Measurements from ENCODE around the gene NHLRC4. TPM values are rescaled to one million over a fixed set of nuclear protein-coding genes. Genes with fewer than 3 reads are reported as not detected.

NHLRC4 gene
- total and polyA plus RNA-seq, 2 donors (not counting 1 experiment from before 2014, with no cell fraction given), result 0.66 to 3.3 TPM

DNA sequence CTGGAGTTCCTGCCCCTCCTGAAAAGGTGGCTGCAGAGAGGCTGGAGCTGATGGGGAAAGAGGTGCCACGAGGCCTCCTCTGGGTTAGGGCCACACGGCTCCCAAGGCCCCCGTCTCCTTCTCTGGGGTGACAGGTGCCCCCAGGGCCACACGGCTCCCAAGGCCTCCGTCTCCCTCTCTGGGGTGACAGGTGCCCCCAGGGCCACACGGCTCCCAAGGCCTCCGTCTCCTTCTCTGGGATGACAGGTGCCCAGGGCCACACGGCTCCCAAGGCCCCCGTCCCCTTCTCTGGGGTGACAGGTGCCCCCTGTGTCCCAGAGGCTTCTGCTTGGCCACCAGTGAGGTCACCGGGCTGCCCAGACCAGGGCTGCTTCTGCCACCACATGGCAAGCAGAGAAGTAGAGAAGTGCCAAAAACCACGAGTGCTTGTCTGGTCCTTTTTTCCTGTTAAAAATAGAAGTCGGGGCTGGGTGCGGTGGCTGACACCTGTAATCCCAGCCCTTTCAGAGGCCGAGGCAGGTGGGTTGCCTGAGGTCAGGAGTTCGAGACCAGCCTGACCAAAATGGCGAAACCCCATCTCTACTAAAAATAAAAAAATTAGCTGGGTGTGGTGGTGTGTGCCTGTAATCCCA lies 35.2 kb upstream of the NHLRC4 start:
- TF ChIP-seq, protein P1, sequence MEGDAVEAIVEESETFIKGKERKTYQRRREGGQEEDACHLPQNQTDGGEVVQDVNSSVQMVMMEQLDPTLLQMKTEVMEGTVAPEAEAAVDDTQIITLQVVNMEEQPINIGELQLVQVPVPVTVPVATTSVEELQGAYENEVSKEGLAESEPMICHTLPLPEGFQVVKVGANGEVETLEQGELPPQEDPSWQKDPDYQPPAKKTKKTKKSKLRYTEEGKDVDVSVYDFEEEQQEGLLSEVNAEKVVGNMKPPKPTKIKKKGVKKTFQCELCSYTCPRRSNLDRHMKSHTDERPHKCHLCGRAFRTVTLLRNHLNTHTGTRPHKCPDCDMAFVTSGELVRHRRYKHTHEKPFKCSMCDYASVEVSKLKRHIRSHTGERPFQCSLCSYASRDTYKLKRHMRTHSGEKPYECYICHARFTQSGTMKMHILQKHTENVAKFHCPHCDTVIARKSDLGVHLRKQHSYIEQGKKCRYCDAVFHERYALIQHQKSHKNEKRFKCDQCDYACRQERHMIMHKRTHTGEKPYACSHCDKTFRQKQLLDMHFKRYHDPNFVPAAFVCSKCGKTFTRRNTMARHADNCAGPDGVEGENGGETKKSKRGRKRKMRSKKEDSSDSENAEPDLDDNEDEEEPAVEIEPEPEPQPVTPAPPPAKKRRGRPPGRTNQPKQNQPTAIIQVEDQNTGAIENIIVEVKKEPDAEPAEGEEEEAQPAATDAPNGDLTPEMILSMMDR (conservative IDR thresholded peaks at IDR 0.05 in 1 of 2, IDR thresholded peaks at IDR 0.05 in 1 of 2; ENCODE audit: low read depth in 1 of 2, low read length in 2 of 2), result no peak
- no peak for TF ChIP-seq EZH2 (IDR thresholded peaks at IDR 0.05; ENCODE audit: low read length, missing control alignments)
- no peak for DNase-seq (ENCODE audit: low read depth in 2 of 2)
- Histone ChIP-seq H3K4me2 (ENCODE audit: extremely low read depth, insufficient read depth, low read length) (no peak overlapping the region), H2AFZ (ENCODE audit: low read length) (no peak overlapping the region), H3K36me3 (ENCODE audit: control insufficient read depth, insufficient read depth, low read length) (peaks cover 8% of the 10 kb centered on the region), H3K27ac (ENCODE audit: insufficient read depth, low read length) (no peak overlapping the region), H4K20me1 (ENCODE audit: control insufficient read depth, extremely low read depth, insufficient read depth, low read length) (no peaks in the 10 kb centered on the region), H3K27me3 (ENCODE audit: control insufficient read depth, insufficient read depth, low read length) (no peaks in the 10 kb centered on the region), H3K9me3 (ENCODE audit: control insufficient read depth, insufficient read depth, low read depth, low read length) (no peaks in the 10 kb centered on the region), H3K79me2 (ENCODE audit: control insufficient read depth, insufficient read depth, low read length) (peaks cover 76% of the 10 kb centered on the region), H3K4me3 (replicated peaks in 1 of 4; ENCODE audit: control extremely low read depth in 1 of 4, insufficient read depth in 1 of 4, low read depth in 3 of 4, low read length in 4 of 4) (no peak overlapping the region), H3K9ac (ENCODE audit: insufficient read depth, low read length) (no peak overlapping the region), H3K4me1 (ENCODE audit: control insufficient read depth, extremely low read depth, insufficient read depth, low read length) (no peaks in the 10 kb centered on the region)

DNA sequence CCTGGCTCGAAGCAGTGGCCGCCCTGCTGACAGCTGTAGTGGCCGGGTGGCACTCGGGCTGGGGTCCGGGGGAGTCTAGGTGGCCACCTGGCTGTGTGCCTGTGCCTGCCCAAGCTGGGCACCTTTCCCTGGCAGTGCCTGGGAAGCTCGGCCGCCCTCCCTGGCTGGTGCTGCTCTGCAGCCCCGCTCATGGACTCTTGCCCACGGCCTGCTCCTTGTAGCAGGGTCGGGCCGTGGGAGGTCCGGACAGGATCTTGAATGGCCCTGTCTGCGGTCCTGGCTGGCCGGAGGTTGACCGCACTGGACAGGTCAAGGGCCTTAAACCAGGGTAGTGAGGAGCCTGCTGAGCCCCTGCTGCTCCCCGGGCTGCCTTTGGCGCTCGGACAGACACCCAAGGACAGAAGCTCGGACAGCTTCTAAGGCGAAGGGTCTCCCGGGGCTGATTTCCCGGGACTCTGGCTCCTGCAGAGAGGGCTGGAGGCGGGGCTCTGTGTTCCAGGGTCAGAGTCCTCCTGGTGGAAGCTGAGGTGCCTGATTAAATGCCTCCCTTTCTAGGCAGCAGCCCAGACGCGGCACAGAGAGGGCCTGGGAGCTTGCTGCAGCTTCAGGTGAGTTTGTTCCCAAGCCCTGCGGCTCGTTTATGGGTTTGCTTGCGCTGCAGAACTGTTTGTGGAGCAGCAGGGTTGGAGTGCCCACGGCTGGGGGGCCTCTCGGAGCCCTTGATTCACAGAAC lies 33.2 kb upstream of the NHLRC4 start:
- Histone ChIP-seq H3K27ac (ENCODE audit: insufficient read depth, low read length) (no peak overlapping the region), H3K9ac (ENCODE audit: insufficient read depth, low read length) (no peak overlapping the region), H3K4me3 (replicated peaks in 1 of 4; ENCODE audit: control extremely low read depth in 1 of 4, insufficient read depth in 1 of 4, low read depth in 3 of 4, low read length in 4 of 4) (no peak overlapping the region), H3K79me2 (ENCODE audit: control insufficient read depth, insufficient read depth, low read length) (peaks cover 85% of the 10 kb centered on the region), H3K27me3 (ENCODE audit: control insufficient read depth, insufficient read depth, low read length) (no peaks in the 10 kb centered on the region), H3K4me1 (ENCODE audit: control insufficient read depth, extremely low read depth, insufficient read depth, low read length) (no peaks in the 10 kb centered on the region), H3K9me3 (ENCODE audit: control insufficient read depth, insufficient read depth, low read depth, low read length) (no peaks in the 10 kb centered on the region), H2AFZ (ENCODE audit: low read length) (no peak overlapping the region), H4K20me1 (ENCODE audit: control insufficient read depth, extremely low read depth, insufficient read depth, low read length) (no peaks in the 10 kb centered on the region), H3K36me3 (ENCODE audit: control insufficient read depth, insufficient read depth, low read length) (peaks cover 19% of the 10 kb centered on the region), H3K4me2 (ENCODE audit: extremely low read depth, insufficient read depth, low read length) (no peak overlapping the region)
- DNase-seq (ENCODE audit: low read depth in 2 of 2), result no peak
- TF ChIP-seq EZH2 (IDR thresholded peaks at IDR 0.05; ENCODE audit: low read length, missing control alignments), result no peak

GRCh38 chr16:534135-534534 lies 32.7 kb upstream of the NHLRC4 start:
- Histone ChIP-seq H4K20me1 (ENCODE audit: control insufficient read depth, extremely low read depth, insufficient read depth, low read length) (no peaks in the 10 kb centered on the region), H3K36me3 (ENCODE audit: control insufficient read depth, insufficient read depth, low read length) (peaks cover 19% of the 10 kb centered on the region)

More at GRCh38 chr16:534135-534534, 32.7 kb upstream of the NHLRC4 start:
- H3K79me2 ChIP-seq (ENCODE audit: control insufficient read depth, insufficient read depth, low read length), result peaks cover 84% of the 10 kb centered on the region
- no peak for DNase-seq (ENCODE audit: low read depth in 2 of 2)
- no peaks in the 10 kb centered on the region for H3K27me3 ChIP-seq (ENCODE audit: control insufficient read depth, insufficient read depth, low read length)
- H3K9ac ChIP-seq (ENCODE audit: insufficient read depth, low read length), result no peak overlapping the region
- H3K9me3 ChIP-seq (ENCODE audit: control insufficient read depth, insufficient read depth, low read depth, low read length), result no peaks in the 10 kb centered on the region
- H3K27ac ChIP-seq (ENCODE audit: insufficient read depth, low read length), result no peak overlapping the region
- no peak overlapping the region for H3K4me2 ChIP-seq (ENCODE audit: extremely low read depth, insufficient read depth, low read length)
- TF ChIP-seq, protein P1 (conservative IDR thresholded peaks at IDR 0.05 in 1 of 2, IDR thresholded peaks at IDR 0.05 in 1 of 2; ENCODE audit: low read depth in 1 of 2, low read length in 2 of 2), result no peak
- no peak for TF ChIP-seq EZH2 (IDR thresholded peaks at IDR 0.05; ENCODE audit: low read length, missing control alignments)
- H3K4me1 ChIP-seq (ENCODE audit: control insufficient read depth, extremely low read depth, insufficient read depth, low read length), result peaks cover 1% of the 10 kb centered on the region
- no peak overlapping the region for H3K4me3 ChIP-seq (replicated peaks in 1 of 4; ENCODE audit: control extremely low read depth in 1 of 4, insufficient read depth in 1 of 4, low read depth in 3 of 4, low read length in 4 of 4)
- H2AFZ ChIP-seq (ENCODE audit: low read length), result no peak overlapping the region
